Suprapubic skin (tissue), 4 donors: ENCODE data around the gene SLC9A5. TPM values are rescaled to one million over a fixed set of nuclear protein-coding genes. Genes with fewer than 3 reads are reported as not detected.

ENCODE experiments used
- DNase-seq, 2 donors: peaks; one replicate each; pipeline ENCODE4 v3.0.0-alpha.2; 2019; ENCODE audit warnings: low spot score in 2 of 2
- H3K27ac ChIP-seq: fragments of 200-600 bp; sonication (generic); one replicate; pipeline ENCODE4 v1.5.1; 2019
- H3K27me3 ChIP-seq: fragments of 200-600 bp; sonication (generic); one replicate; pipeline ENCODE4 v1.5.1; 2019
- H3K36me3 ChIP-seq: fragments of 200-600 bp; sonication (generic); one replicate; pipeline ENCODE4 v1.5.1; 2019
- H3K4me1 ChIP-seq: fragments of 200-600 bp; sonication (generic); one replicate; pipeline ENCODE4 v1.5.1; 2019
- H3K4me3 ChIP-seq: fragments of 200-600 bp; sonication (generic); one replicate; pipeline ENCODE4 v1.5.1; 2019; ENCODE audit warnings: mild to moderate bottlenecking
- H3K9me3 ChIP-seq: fragments of 200-600 bp; sonication (generic); one replicate; pipeline ENCODE4 v1.5.1; 2019
- CTCF ChIP-seq, 2 donors: fragments of 200-600 bp in 1 of 2; fragments of 450-650 bp in 1 of 2; sonication (generic) in 1 of 2; IDR thresholded peaks; one replicate each; pipeline ENCODE4 v1.5.1; 2016 to 2019; ENCODE audit warnings: antibody characterized with exemption in 2 of 2, mild to moderate bottlenecking in 1 of 2, moderate library complexity in 1 of 2
- EP300 ChIP-seq: sonication (generic); formaldehyde crosslinking; IDR thresholded peaks from one replicate; pipeline ENCODE4 v1.6.1; 2017; ENCODE audit warnings: antibody characterized with exemption
- POLR2A ChIP-seq, 2 donors: fragments of 450-650 bp; IDR thresholded peaks; one replicate each; pipeline ENCODE4 v1.6.1; 2017; ENCODE audit warnings: antibody characterized with exemption in 2 of 2, mild to moderate bottlenecking in 2 of 2, moderate library complexity in 2 of 2
- POLR2AphosphoS5 ChIP-seq, 3 donors: sonication (generic); formaldehyde crosslinking; IDR thresholded peaks; one replicate each; pipeline ENCODE4 v1.6.1; 2017; ENCODE audit warnings: antibody characterized with exemption in 3 of 3
- WGBS: methylation state at CpG from one replicate; pipeline ENCODE4 v1.1.5; 2018; 5-methylcytosine and 5-hydroxymethylcytosine counted together
- total RNA-seq, 4 donors: library from RNA; depleted of rRNA; stranded (reverse); fragments of >200 nt; gene quantifications; one replicate each; pipeline ENCODE4 v1.1.0, GENCODE V29; 2016

Gene SLC9A5
- total RNA-seq, 4 donors from 2014 or later, result 0.26 to 0.64 (median 0.43) TPM

- H3K4me1 ChIP-seq, result peaks cover 19% of the 10 kb centered on the region
- H3K27ac ChIP-seq, result no peak overlapping the region
- 57% methylated on average over 3 of the region's 3 CpGs for WGBS
- TF ChIP-seq POLR2A (IDR thresholded peaks at IDR 0.05) (no peak), EP300 (no peak), POLR2AphosphoS5 (IDR thresholded peaks at IDR 0.05) (no peak), CTCF (IDR thresholded peaks at IDR 0.05) (no peak)
- no peaks in the 10 kb centered on the region for H3K27me3 ChIP-seq
- H3K36me3 ChIP-seq, result peaks cover 8% of the 10 kb centered on the region
- no peak for DNase-seq
- H3K9me3 ChIP-seq, result no peaks in the 10 kb centered on the region
- no peak overlapping the region for H3K4me3 ChIP-seq
These were observed 24.8 kb upstream of the SLC9A5 start for GRCh38 chr16:67223992-67224391.

- Histone ChIP-seq H3K4me1 (peaks cover 19% of the 10 kb centered on the region), H3K27ac (peak overlapping the region; percentile 78), H3K36me3 (peaks cover 31% of the 10 kb centered on the region), H3K27me3 (no peaks in the 10 kb centered on the region), H3K9me3 (no peaks in the 10 kb centered on the region), H3K4me3 (peak overlapping the region; percentile 93)
- DNase-seq, result no peak
- WGBS, result 13% methylated on average over 12 of the region's 12 CpGs
- TF ChIP-seq EP300 (no peak), CTCF (IDR thresholded peaks at IDR 0.05) (no peak), POLR2AphosphoS5 (IDR thresholded peaks at IDR 0.05) (no peak), POLR2A (IDR thresholded peaks at IDR 0.05) (no peak)
These were observed 22.4 kb upstream of the SLC9A5 start for GRCh38 chr16:67226295-67226803.

- peak; percentile 99 for DNase-seq
- 0% methylated on average over 15 of the region's 46 CpGs for WGBS
- peak within 1 kb of the TSS; percentile 78 for H3K27ac ChIP-seq
- peak within 1 kb of the TSS; percentile 93 for H3K4me3 ChIP-seq
- no peaks in the 10 kb centered on the region for H3K27me3 ChIP-seq
- H3K4me1 ChIP-seq, result peaks cover 19% of the 10 kb centered on the region
- H3K9me3 ChIP-seq, result no peaks in the 10 kb centered on the region
- TF ChIP-seq CTCF (IDR thresholded peaks at IDR 0.05) (no peak), POLR2AphosphoS5 (IDR thresholded peaks at IDR 0.05) (peak; percentile 82 to 98 (median 96)), POLR2A (IDR thresholded peaks at IDR 0.05) (peak in 1 of 2 donors; percentile 74)
- H3K36me3 ChIP-seq, result peaks cover 38% of the 10 kb centered on the region
These were observed 21.8 kb upstream of the SLC9A5 start, which contains the start of gene TMEM208 for GRCh38 chr16:67226804-67227566. Gene TMEM208 (plus strand): TSS chr16:67227130. CDS start chr16:67227219, 89 bp downstream.

- Histone ChIP-seq H3K4me3 (peak overlapping the region; percentile 93), H3K4me1 (peaks cover 19% of the 10 kb centered on the region), H3K27me3 (no peaks in the 10 kb centered on the region), H3K36me3 (peaks cover 39% of the 10 kb centered on the region), H3K27ac (peak overlapping the region; percentile 78), H3K9me3 (no peaks in the 10 kb centered on the region)
- DNase-seq, result no peak
- 14% methylated on average over 12 of the region's 12 CpGs for WGBS
- TF ChIP-seq POLR2A (IDR thresholded peaks at IDR 0.05), result no peak
- no peak for TF ChIP-seq CTCF (IDR thresholded peaks at IDR 0.05)
- no peak for TF ChIP-seq POLR2AphosphoS5 (IDR thresholded peaks at IDR 0.05)
- no peak for TF ChIP-seq EP300
These were observed 21.2 kb upstream of the SLC9A5 start for GRCh38 chr16:67227567-67227921.

- 93% methylated on average over 9 of the region's 9 CpGs for WGBS
- no peak for TF ChIP-seq EP300
- no peak for TF ChIP-seq POLR2AphosphoS5 (IDR thresholded peaks at IDR 0.05)
- no peak for TF ChIP-seq POLR2A (IDR thresholded peaks at IDR 0.05)
- H3K27me3 ChIP-seq, result no peaks in the 10 kb centered on the region
- H3K27ac ChIP-seq, result no peak overlapping the region
- peaks cover 19% of the 10 kb centered on the region for H3K4me1 ChIP-seq
- H3K4me3 ChIP-seq, result peak overlapping the region; percentile 93
- no peak for DNase-seq
- peaks cover 42% of the 10 kb centered on the region for H3K36me3 ChIP-seq
- H3K9me3 ChIP-seq, result no peaks in the 10 kb centered on the region
These were observed 20.6 kb upstream of the SLC9A5 start for GRCh38 chr16:67228034-67228785.
